Camera-type eye (tissue), 1 donor: ENCODE measurements around the gene RPEL1. TPM values are rescaled to one million over a fixed set of nuclear protein-coding genes. Genes with fewer than 3 reads are reported as not detected.

ENCODE experiments used
- total RNA-seq: library from RNA; depleted of rRNA; stranded (reverse); fragments of >200 nt; gene quantifications from one replicate; pipeline ENCODE4 v1.2.3, GENCODE V29; 2014

Gene RPEL1
- not detected for total RNA-seq

DNA sequence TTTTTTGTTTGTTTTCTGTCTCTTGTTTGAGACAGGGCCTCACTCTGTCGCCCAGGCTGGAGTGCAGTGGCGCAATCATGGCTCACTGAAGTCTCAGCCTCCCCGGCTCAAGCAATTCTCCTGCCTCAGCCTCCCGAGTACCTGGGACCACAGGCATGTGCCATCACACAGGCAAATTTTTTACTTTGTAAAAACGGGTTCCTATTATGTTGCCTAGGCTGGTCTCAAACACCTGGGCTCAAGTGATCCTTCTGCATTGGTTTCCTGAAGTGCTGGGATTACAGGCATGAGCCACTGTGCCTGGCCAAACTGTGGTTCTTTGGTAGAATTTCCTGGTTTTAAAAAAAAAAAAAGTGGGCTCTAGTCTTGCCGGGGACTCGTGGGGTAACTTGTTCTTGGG lies at the start of gene RPEL1:
TSS of gene RPEL1 (plus strand) at position 301 of the 400 bp plus-strand sequence. CDS start 110 bp downstream, outside the sequence.

DNA sequence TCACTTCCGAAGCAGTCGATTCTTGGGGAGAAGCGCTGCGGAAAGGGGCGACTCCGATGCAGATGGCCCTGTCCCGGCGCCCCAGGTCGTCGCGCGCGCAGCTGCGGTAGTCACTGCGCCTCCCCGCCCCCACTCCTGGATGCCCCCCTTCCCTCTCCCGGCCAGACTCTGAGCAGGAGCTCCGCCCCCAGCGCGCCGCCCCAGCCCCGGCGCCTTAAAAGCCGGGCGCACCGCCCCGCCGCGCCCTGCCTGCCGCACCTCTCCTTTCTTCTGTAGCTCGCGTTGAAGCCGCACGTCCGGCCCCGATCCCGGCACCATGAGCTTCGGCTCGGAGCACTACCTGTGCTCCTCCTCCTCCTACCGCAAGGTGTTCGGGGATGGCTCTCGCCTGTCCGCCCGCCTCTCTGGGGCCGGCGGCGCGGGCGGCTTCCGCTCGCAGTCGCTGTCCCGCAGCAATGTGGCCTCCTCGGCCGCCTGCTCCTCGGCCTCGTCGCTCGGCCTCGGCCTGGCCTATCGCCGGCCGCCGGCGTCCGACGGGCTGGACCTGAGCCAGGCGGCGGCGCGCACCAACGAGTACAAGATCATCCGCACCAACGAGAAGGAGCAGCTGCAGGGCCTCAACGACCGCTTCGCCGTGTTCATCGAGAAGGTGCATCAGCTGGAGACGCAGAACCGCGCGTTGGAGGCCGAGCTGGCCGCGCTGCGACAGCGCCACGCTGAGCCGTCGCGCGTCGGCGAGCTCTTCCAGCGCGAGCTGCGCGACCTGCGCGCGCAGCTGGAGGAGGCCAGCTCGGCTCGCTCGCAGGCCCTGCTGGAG lies 31.4 kb downstream of the RPEL1 start, which contains the start of gene INA:
TSS of gene INA (plus strand) at position 243 of the 817 bp plus-strand sequence. CDS start at position 317, 74 bp downstream.

Other genes with a start within 250 kb of the RPEL1 start
- 259 TPM for gene NT5C2, start 52.6 kb upstream of the RPEL1 start, total RNA-seq
- 102 TPM for gene INA, start 31.3 kb downstream of the RPEL1 start, total RNA-seq
- 13.7 TPM for gene PCGF6, start 105.3 kb downstream of the RPEL1 start, total RNA-seq
- 12.9 TPM for gene TAF5, start 122.1 kb downstream of the RPEL1 start, total RNA-seq
- 84.4 TPM for gene ATP5MK, start 150.6 kb downstream of the RPEL1 start, total RNA-seq
- 33.3 TPM for gene PDCD11, start 150.7 kb downstream of the RPEL1 start, total RNA-seq
- 12.4 TPM for gene CALHM2, start 206.5 kb downstream of the RPEL1 start, total RNA-seq
- not detected for gene CALHM1, start 213.0 kb downstream of the RPEL1 start, total RNA-seq
- gene CALHM3, start 233.4 kb downstream of the RPEL1 start, total RNA-seq, result not detected
- 16.8 TPM for gene NEURL1, start 247.8 kb downstream of the RPEL1 start, total RNA-seq